Stomach (tissue), 9 donors: Measurements from ENCODE around the gene LRIG2. TPM values are rescaled to one million over a fixed set of nuclear protein-coding genes. Genes with fewer than 3 reads are reported as not detected.

Experiments
- DNase-seq, 2 donors: peaks; one replicate each; pipeline versions ENCODE4 v3.0.0 to v3.0.0-alpha.2; 2013 to 2019
- H3K27ac ChIP-seq, 5 donors: fragments of 200-600 bp in 4 of 5; sonication (generic) in 4 of 5; one replicate each; pipeline ENCODE4 v1.5.1; 2013 to 2019; ENCODE audit warnings: mild to moderate bottlenecking in 1 of 5, moderate library complexity in 1 of 5
- H3K27me3 ChIP-seq, 3 donors: fragments of 200-600 bp; sonication (generic); one replicate each; pipeline ENCODE4 v1.5.1; 2017 to 2019; ENCODE audit warnings: mixed run types in 1 of 3
- H3K36me3 ChIP-seq, 4 donors: fragments of 200-600 bp; sonication (generic); 1 replicate in 3 of 4; 2 replicates in 1 of 4; pipeline ENCODE4 v1.5.1; 2016 to 2019
- H3K4me1 ChIP-seq, 4 donors: fragments of 200-600 bp; sonication (generic); one replicate each; pipeline ENCODE4 v1.5.1; 2016 to 2019
- H3K4me3 ChIP-seq, 4 donors: fragments of 200-600 bp; sonication (generic) in 3 of 4; one replicate each; pipeline ENCODE4 v1.5.1; 2016 to 2019; ENCODE audit warnings: mild to moderate bottlenecking in 1 of 4
- H3K9me3 ChIP-seq, 4 donors: fragments of 200-600 bp; sonication (generic); one replicate each; pipeline ENCODE4 v1.5.1; 2016 to 2019
- CTCF ChIP-seq, 7 experiments: fragments of 450-650 bp in 4 of 7; fragments of 200-600 bp in 3 of 7; sonication (generic) in 3 of 7; IDR thresholded peaks; one replicate each; pipeline ENCODE4 v1.5.1; 2016 to 2019; ENCODE audit warnings: antibody characterized with exemption in 7 of 7, control low read depth in 2 of 7, mild to moderate bottlenecking in 1 of 7
- EP300 ChIP-seq: sonication (generic); formaldehyde crosslinking; IDR thresholded peaks from one replicate; pipeline ENCODE4 v1.6.1; 2017; ENCODE audit warnings: antibody characterized with exemption
- POLR2A ChIP-seq, 4 donors: fragments of 450-650 bp; IDR thresholded peaks; one replicate each; pipeline ENCODE4 v1.6.1; 2016; ENCODE audit warnings: antibody characterized with exemption in 4 of 4, control low read depth in 2 of 4, mild to moderate bottlenecking in 1 of 4, moderate library complexity in 1 of 4
- POLR2AphosphoS5 ChIP-seq, 3 donors: sonication (generic); formaldehyde crosslinking; IDR thresholded peaks; one replicate each; pipeline ENCODE4 v1.6.1; 2016; ENCODE audit warnings: antibody characterized with exemption in 3 of 3
- WGBS, 5 donors: extraction: QIAGEN DNeasy Blood & Tissue Kit in 3 of 5; methylation state at CpG; one replicate each; pipeline versions ENCODE4 v1.1.5 to v1.1.7; 2013 to 2018; 5-methylcytosine and 5-hydroxymethylcytosine counted together
- intact Hi-C: fragments of 100-400 bp; cut with DNase I; formaldehyde crosslinking; loops from one replicate; pipeline ENCODE4 v1.15.1; 2023; ENCODE audit warnings: low total_unique reads
- polyA plus RNA-seq, 3 donors: library from polyadenylated mRNA; stranded (reverse); fragments of 200-250 nt; gene quantifications; one replicate each; pipeline ENCODE4 v1.2.3, GENCODE V29; 2013
- total RNA-seq, 5 donors: library from RNA; depleted of rRNA; stranded (reverse); fragments of >200 nt; gene quantifications; one replicate each; pipeline versions ENCODE4 v1.1.0 to v1.2.3, GENCODE V29; 2014 to 2016
- donor health status: healthy with polysubstance abuse.
- donor health status: Bipolar disorder and iron deficiency.
- donor health status: healthy.

Gene LRIG2
- total and polyA plus RNA-seq, 8 donors, result 0.87 to 47.0 (median 13.1) TPM

DNA sequence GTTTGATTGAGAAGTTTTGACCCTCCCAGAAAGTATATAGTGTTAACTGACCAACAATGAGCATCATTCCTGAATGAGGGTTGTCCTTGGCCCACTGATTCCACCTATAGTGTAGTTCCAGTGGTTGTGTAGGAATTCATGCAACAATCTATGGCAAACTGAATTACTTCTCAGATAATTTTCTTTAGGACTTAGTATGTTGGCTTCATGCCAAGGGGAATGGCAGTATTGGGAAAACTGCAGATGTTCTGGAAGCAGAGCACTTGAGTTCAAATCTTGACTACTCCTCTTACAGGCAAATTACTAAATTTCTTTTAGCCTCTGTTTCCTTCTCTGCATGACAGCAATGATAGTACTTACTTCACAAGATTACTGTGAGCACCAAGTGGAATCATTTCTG, 65.8 kb downstream of the LRIG2 start:
- no peak overlapping the region for H3K4me3 ChIP-seq
- no peaks in the 10 kb centered on the region for H3K9me3 ChIP-seq
- H3K36me3 ChIP-seq, result peaks cover 0 to 9% (median 1%) of the 10 kb centered on the region in 4 donors
- H3K4me1 ChIP-seq, result peaks cover 10 to 50% (median 30%) of the 10 kb centered on the region in 4 donors
- no peak for DNase-seq
- no peak overlapping the region for H3K27ac ChIP-seq
- intact Hi-C loops, result loop anchor here (10.0 kb wide), 1 partner anchor 536 kb away; no protein-coding TSS in a partner anchor
- H3K27me3 ChIP-seq, result no peaks in the 10 kb centered on the region
- TF ChIP-seq EP300, result no peak
- no peak for TF ChIP-seq CTCF (IDR thresholded peaks at IDR 0.05)
- TF ChIP-seq POLR2A (IDR thresholded peaks at IDR 0.05), result no peak
- no peak for TF ChIP-seq POLR2AphosphoS5 (IDR thresholded peaks at IDR 0.05)

DNA sequence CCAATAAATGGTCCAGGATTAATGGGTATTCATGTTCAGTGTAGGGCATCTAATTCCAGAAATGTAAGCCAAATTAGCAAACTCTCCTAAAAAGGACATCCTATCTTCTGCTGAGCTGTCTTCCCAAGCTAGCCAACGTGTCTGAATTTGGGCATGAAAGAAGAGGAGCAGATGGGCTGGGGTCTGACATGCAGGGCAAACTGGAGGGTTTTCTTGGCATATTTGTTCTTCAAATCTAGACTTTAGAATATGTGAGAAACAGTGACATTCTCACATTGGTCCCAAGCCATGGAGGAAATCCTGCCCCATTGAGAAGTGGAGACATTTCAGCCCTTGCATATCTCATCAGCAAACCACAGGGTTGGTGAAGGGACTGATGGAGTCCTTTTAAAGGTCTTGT, 67.2 kb downstream of the LRIG2 start:
- no peaks in the 10 kb centered on the region for H3K27me3 ChIP-seq
- 73 to 94% (median 88%) methylated on average over 1 of the region's 1 CpG for WGBS, 5 donors
- no peak overlapping the region for H3K27ac ChIP-seq
- no peak for DNase-seq
- TF ChIP-seq EP300, result no peak
- no peak for TF ChIP-seq POLR2A (IDR thresholded peaks at IDR 0.05)
- TF ChIP-seq POLR2AphosphoS5 (IDR thresholded peaks at IDR 0.05), result no peak
- TF ChIP-seq CTCF (IDR thresholded peaks at IDR 0.05), result no peak
- intact Hi-C loops, result no loop called here
- peaks cover 0 to under 1% (median 0%) of the 10 kb centered on the region in 4 donors for H3K36me3 ChIP-seq
- no peak overlapping the region for H3K4me3 ChIP-seq
- peaks cover 10 to 50% (median 30%) of the 10 kb centered on the region in 4 donors for H3K4me1 ChIP-seq
- H3K9me3 ChIP-seq, result no peaks in the 10 kb centered on the region

DNA sequence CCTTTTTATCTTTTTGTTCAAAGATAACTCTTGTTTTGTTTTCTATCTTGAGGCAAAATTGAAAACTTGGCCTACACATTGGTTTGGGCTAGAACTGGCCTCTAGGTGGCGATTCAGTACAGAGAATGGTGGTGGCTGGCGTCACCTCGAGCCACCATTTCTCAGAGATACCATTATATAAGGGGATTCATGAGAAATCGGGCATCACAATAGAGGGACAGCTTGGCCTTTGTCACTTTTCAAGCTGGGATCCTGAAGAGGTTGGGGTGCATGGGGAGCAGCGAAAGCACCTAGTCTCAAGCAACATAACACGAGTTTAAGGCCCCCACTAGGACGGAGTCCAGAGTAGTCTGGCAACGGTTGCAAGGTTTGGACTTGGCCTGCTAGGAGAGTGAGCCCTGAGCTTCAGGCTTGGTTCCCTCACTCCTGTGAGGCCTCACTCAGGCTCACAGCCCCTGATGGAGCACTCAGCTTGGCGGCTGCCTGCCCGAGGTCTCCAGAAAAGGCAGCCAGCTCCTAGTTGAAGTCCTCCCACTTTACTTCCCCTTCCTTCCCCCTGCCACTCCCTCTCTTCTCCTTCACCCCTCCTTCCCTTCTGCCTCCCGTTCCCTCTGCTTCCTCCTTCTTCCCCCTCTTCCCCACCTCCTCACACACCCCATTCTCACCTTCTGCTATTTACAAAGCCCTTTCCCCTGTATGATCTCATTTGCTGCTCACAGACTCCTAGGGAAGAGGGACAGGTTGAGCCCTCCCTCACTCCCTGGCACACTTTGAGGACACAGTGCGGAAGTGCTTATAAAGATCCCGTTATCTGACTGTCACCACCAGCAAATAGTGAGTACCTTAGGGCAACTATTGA, 67.8 kb downstream of the LRIG2 start:
- H3K36me3 ChIP-seq, result no peaks in the 10 kb centered on the region
- TF ChIP-seq EP300, result no peak
- TF ChIP-seq CTCF (IDR thresholded peaks at IDR 0.05), result peak in 5 of 7 experiments; percentile 64 to 87 (median 74)
- no peak for TF ChIP-seq POLR2A (IDR thresholded peaks at IDR 0.05)
- peak in 1 of 3 donors; percentile 39 for TF ChIP-seq POLR2AphosphoS5 (IDR thresholded peaks at IDR 0.05)
- H3K9me3 ChIP-seq, result no peaks in the 10 kb centered on the region
- DNase-seq, result peak; percentile 70 to 89
- peak overlapping the region in 1 of 4 donors; percentile 3 for H3K4me3 ChIP-seq
- peaks cover 10 to 50% (median 30%) of the 10 kb centered on the region in 4 donors for H3K4me1 ChIP-seq
- H3K27ac ChIP-seq, result peak overlapping the region; percentile 3 to 43 (median 16)
- WGBS, 5 donors, result 32 to 39% (median 35%) methylated on average over 13 of the region's 13 CpGs
- no peaks in the 10 kb centered on the region for H3K27me3 ChIP-seq
- intact Hi-C loops, result no loop called here

DNA sequence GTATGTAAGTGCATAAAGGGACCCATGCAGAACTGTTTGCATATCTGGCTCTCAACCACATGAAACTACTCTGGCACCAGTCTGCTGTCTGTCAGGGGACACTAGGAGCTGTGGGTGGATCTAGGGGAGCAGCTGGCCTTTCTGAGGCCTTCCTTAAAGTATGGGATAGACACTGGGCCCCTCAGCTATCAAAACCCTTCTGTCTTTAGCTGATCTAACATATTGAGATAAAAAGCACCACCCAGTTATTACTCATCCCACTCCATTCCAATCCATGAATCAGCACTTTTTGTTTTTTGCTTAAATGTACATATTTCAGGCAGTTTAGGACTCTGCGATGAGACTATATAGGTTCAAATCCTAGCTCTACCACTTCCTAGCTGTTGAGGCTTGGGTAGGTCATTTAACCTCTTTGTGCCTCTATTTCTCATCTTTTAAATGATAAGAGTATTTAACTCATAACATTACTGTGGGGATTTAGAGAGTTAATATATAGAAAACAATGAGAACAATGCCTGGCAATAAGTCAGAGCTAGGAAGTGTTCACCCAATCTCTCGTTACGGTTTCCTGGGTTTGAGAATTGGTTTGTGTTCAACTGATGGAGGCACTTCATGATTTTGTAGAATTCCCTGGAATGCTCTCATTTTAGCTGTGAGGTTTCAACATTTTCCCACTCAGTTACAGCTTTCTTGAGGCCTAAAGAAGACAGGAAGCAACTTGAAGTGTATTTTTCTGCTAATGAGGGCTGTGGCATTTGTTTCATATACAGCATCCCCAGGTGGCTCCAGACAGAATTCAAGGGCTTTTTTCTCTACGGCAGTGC, 68.9 kb downstream of the LRIG2 start:
- Histone ChIP-seq H3K4me1 (peaks cover 10 to 40% (median 27%) of the 10 kb centered on the region in 4 donors), H3K27me3 (no peaks in the 10 kb centered on the region), H3K4me3 (no peak overlapping the region), H3K9me3 (no peaks in the 10 kb centered on the region), H3K36me3 (no peaks in the 10 kb centered on the region), H3K27ac (peak overlapping the region in 2 of 5 donors; percentile 23 to 43)
- intact Hi-C loops, result no loop called here
- DNase-seq, result peak in 1 of 2 donors; percentile 35
- 67 to 75% (median 69%) methylated on average over 4 of the region's 4 CpGs for WGBS, 5 donors
- TF ChIP-seq POLR2AphosphoS5 (IDR thresholded peaks at IDR 0.05), result no peak
- TF ChIP-seq EP300, result no peak
- no peak for TF ChIP-seq CTCF (IDR thresholded peaks at IDR 0.05)
- TF ChIP-seq POLR2A (IDR thresholded peaks at IDR 0.05), result no peak
